ENCODE data around the gene OMG. TPM values are rescaled to one million over a fixed set of nuclear protein-coding genes. Genes with fewer than 3 reads are reported as not detected.

The OMG gene
- total and polyA plus RNA-seq, 2 donors (not counting 3 experiments of a cell fraction or from before 2014, with no cell fraction given), result 0.86 TPM; not detected in 1

DNA sequence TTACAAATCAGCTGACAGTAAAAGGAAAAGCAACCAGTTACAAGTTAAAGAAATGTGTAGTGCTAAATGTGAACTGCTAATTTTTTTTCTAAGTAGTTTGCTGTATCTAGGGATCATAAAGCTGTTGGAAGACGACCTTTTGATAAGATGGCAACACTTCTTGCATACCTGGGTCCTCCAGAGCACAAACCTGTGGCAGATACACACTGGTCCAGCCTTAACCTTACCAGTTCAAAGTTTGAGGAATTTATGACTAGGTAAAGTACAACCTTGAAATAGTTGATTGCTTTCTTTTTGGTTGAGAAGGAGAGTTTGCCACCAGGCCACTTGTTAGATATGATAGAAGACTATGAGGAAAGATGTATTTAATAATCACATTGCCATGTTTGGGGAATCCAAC, 35.4 kb downstream of the OMG start:
- Histone ChIP-seq H3K9me3 (replicated peaks; ENCODE audit: control insufficient read depth, insufficient read depth, low read length) (no peaks in the 10 kb centered on the region), H3K4me2 (ENCODE audit: insufficient read depth, low read length) (no peak overlapping the region), H3K27me3 (ENCODE audit: control insufficient read depth in 2 of 2, insufficient read depth in 2 of 2, low read length in 2 of 2) (no peaks in the 10 kb centered on the region), H3K9me1 (replicated peaks; ENCODE audit: control insufficient read depth, extremely low read depth, insufficient read depth, low read length) (no peaks in the 10 kb centered on the region), H3K4me3 (replicated peaks in 1 of 3; ENCODE audit: insufficient read depth in 1 of 3, low read depth in 1 of 3, low read length in 3 of 3) (no peak overlapping the region), H4K20me1 (replicated peaks; ENCODE audit: control insufficient read depth, extremely low read depth, insufficient read depth, low read length) (no peaks in the 10 kb centered on the region), H3K27ac (ENCODE audit: insufficient read depth, low read depth, low read length) (no peak overlapping the region), H2AFZ (ENCODE audit: low read depth, low read length) (no peak overlapping the region), H3K4me1 (ENCODE audit: control insufficient read depth, extremely low read depth, insufficient read depth, low read length) (peaks cover 7% of the 10 kb centered on the region), H3K9ac (replicated peaks; ENCODE audit: extremely low read depth, insufficient read depth, low read length) (no peak overlapping the region), H3K79me2 (ENCODE audit: control insufficient read depth, insufficient read depth, low read length) (no peaks in the 10 kb centered on the region), H3K36me3 (ENCODE audit: control insufficient read depth in 2 of 2, extremely low read depth in 1 of 2, insufficient read depth in 2 of 2, low read length in 2 of 2) (peaks cover 2 to 3% of the 10 kb centered on the region in 2 experiments)
- no peak for DNase-seq (ENCODE audit: low read depth, low spot score)
- TF ChIP-seq CTCF (IDR thresholded peaks at IDR 0.05; ENCODE audit: extremely low read depth in 1 of 2, insufficient read depth in 1 of 2, low read depth in 1 of 2, low read length in 2 of 2), result no peak
- TF ChIP-seq EZH2 (IDR thresholded peaks at IDR 0.05; ENCODE audit: borderline replicate concordance, low read depth, low read length, severe bottlenecking), result no peak
- TF ChIP-seq JUN (IDR thresholded peaks at IDR 0.05; ENCODE audit: borderline replicate concordance, insufficient read depth, insufficient read length, low read depth), result no peak
- TF ChIP-seq FOS (IDR thresholded peaks at IDR 0.05; ENCODE audit: borderline replicate concordance, insufficient read depth, low read length), result no peak
- no peak for TF ChIP-seq POLR2A (IDR thresholded peaks at IDR 0.05; ENCODE audit: low read depth, low read length)
- no peak for TF ChIP-seq GATA2 (IDR thresholded peaks at IDR 0.05; ENCODE audit: insufficient read depth, insufficient read length, low read depth, low read length)
- no peak for TF ChIP-seq MYC (IDR thresholded peaks at IDR 0.05; ENCODE audit: low read depth, low read length)
- no peak for TF ChIP-seq POLR2AphosphoS5 (IDR thresholded peaks at IDR 0.05; ENCODE audit: insufficient read depth, low read depth, low read length)
- no peak for TF ChIP-seq MAX (IDR thresholded peaks at IDR 0.05; ENCODE audit: insufficient read depth, insufficient read length)
- POLR2A ChIA-PET, result no interaction called here
- dilution Hi-C loops (cut with MboI; ENCODE audit: extremely low pct_ligation_motif_present, low sequenced_read_pairs) (no loop called here), intact Hi-C loops (cut with micrococcal nuclease) (no loop called here)
- CTCF ChIA-PET, result interaction anchor here (1.8 kb wide), 1 partner anchor 10 kb away, joined by 4 read pairs; no protein-coding TSS in a partner anchor
- BruUV-seq (replicated peaks), result no TSS peak
- FAIRE-seq, result no peak
